Measurements from ENCODE around the gene RALGPS1. TPM values are rescaled to one million over a fixed set of nuclear protein-coding genes. Genes with fewer than 3 reads are reported as not detected.

RALGPS1 gene
- total and polyA plus RNA-seq, 2 of the 13 experiments (the other 11 are each of a cell fraction or from before 2014, with no cell fraction given) = 3.7 to 6.5 TPM

- H3K79me2 ChIP-seq (ENCODE audit: insufficient read depth, low read length) = no peaks in the 10 kb centered on the region
- H3K27me3 ChIP-seq (ENCODE audit: control insufficient read depth in 1 of 2, insufficient read depth in 2 of 2, low read length in 2 of 2) = no peaks in the 10 kb centered on the region
- no peaks in the 10 kb centered on the region for H3K9me3 ChIP-seq (ENCODE audit: low read length)
- TF ChIP-seq POLR2AphosphoS2 (IDR thresholded peaks at IDR 0.05; ENCODE audit: low read depth, low read length) (no peak), SP4 (CRISPR knock-in tag; IDR thresholded peaks at IDR 0.05) (no peak)
- H4K20me1 ChIP-seq (ENCODE audit: insufficient read depth, low read length) = no peaks in the 10 kb centered on the region
- ATAC-seq (no peak), FAIRE-seq (no peak), DNase-seq (ENCODE audit: low spot score) (no peak)
- WGBS (ENCODE audit: low lambda C conversion rate) = 76% methylated on average over 8 of the region's 8 CpGs
- H3K27ac ChIP-seq (ENCODE audit: extremely low read length, insufficient read depth, low read length) = no peak overlapping the region
- H2AFZ ChIP-seq (ENCODE audit: low read length) = no peak overlapping the region
- ChIA-PET POLR2A (no interaction called here), CTCF (ENCODE audit: low intra/inter-chr PET ratio, low total read pairs) (no interaction called here)
- in situ Hi-C loops (cut with HindIII; ENCODE audit: extremely low pct_ligation_motif_present, low pct_unique_long_range_greater_than_20kb) = no loop called here
- no peaks in the 10 kb centered on the region for H3K4me1 ChIP-seq (ENCODE audit: insufficient read depth, low read length)
- no peak overlapping the region for H3K4me3 ChIP-seq (replicated peaks in 1 of 3; ENCODE audit: insufficient read depth in 1 of 3, low read depth in 2 of 3, low read length in 3 of 3)
- intact Hi-C loops (cut with micrococcal nuclease; ENCODE audit: unreplicated experiment) = no loop called here
- no TSS peak for BruUV-seq (replicated peaks)
- no peak overlapping the region for H3K4me2 ChIP-seq (ENCODE audit: low read depth, low read length)
- H3K9ac ChIP-seq (ENCODE audit: insufficient read depth, low read depth, low read length) = no peak overlapping the region
- no peaks in the 10 kb centered on the region for H3K36me3 ChIP-seq (replicated peaks in 1 of 2; ENCODE audit: control insufficient read depth in 1 of 2, insufficient read depth in 2 of 2, low read length in 2 of 2)
Measured at GRCh38 chr9:127051881-127052595, 137.5 kb downstream of the RALGPS1 start.

GRCh38 chr9:127053057-127053821 lies 138.7 kb downstream of the RALGPS1 start:
- intact Hi-C loops (cut with micrococcal nuclease; ENCODE audit: unreplicated experiment) (no loop called here), in situ Hi-C loops (cut with HindIII; ENCODE audit: extremely low pct_ligation_motif_present, low pct_unique_long_range_greater_than_20kb) (no loop called here)
- H3K9ac ChIP-seq (ENCODE audit: insufficient read depth, low read depth, low read length) = no peak overlapping the region
- H3K27me3 ChIP-seq (ENCODE audit: control insufficient read depth in 1 of 2, insufficient read depth in 2 of 2, low read length in 2 of 2) = no peaks in the 10 kb centered on the region
- ATAC-seq = no peak
- no peaks in the 10 kb centered on the region for H4K20me1 ChIP-seq (ENCODE audit: insufficient read depth, low read length)
- no peaks in the 10 kb centered on the region for H3K36me3 ChIP-seq (replicated peaks in 1 of 2; ENCODE audit: control insufficient read depth in 1 of 2, insufficient read depth in 2 of 2, low read length in 2 of 2)
- no peak for DNase-seq (ENCODE audit: low spot score)
- no TSS peak for BruUV-seq (replicated peaks)
- no peak for FAIRE-seq
- no peaks in the 10 kb centered on the region for H3K4me1 ChIP-seq (ENCODE audit: insufficient read depth, low read length)
- no peak overlapping the region for H3K4me2 ChIP-seq (ENCODE audit: low read depth, low read length)
- ChIA-PET POLR2A (no interaction called here), CTCF (ENCODE audit: low intra/inter-chr PET ratio, low total read pairs) (no interaction called here)
- no peak overlapping the region for H3K27ac ChIP-seq (ENCODE audit: extremely low read length, insufficient read depth, low read length)
- H3K79me2 ChIP-seq (ENCODE audit: insufficient read depth, low read length) = no peaks in the 10 kb centered on the region
- no peak overlapping the region for H2AFZ ChIP-seq (ENCODE audit: low read length)
- no peak overlapping the region for H3K4me3 ChIP-seq (replicated peaks in 1 of 3; ENCODE audit: insufficient read depth in 1 of 3, low read depth in 2 of 3, low read length in 3 of 3)
- WGBS (ENCODE audit: low lambda C conversion rate) = 92% methylated on average over 13 of the region's 14 CpGs
- H3K9me3 ChIP-seq (ENCODE audit: low read length) = no peaks in the 10 kb centered on the region
- TF ChIP-seq NBN (conservative IDR thresholded peaks at IDR 0.05) = no peak
- TF ChIP-seq AKNA (CRISPR knock-in tag; IDR thresholded peaks at IDR 0.05; ENCODE audit: borderline replicate concordance) = no peak
- TF ChIP-seq ZNF879 (CRISPR knock-in tag; IDR thresholded peaks at IDR 0.05) = no peak
- TF ChIP-seq ZMAT5 (CRISPR knock-in tag; IDR thresholded peaks at IDR 0.05; ENCODE audit: borderline replicate concordance, low read depth) = no peak
- no peak for TF ChIP-seq NFYB (CRISPR knock-in tag; IDR thresholded peaks at IDR 0.05)
- no peak for TF ChIP-seq ZSCAN29 (CRISPR knock-in tag; conservative IDR thresholded peaks at IDR 0.05)
- TF ChIP-seq ZNF562 (CRISPR knock-in tag; IDR thresholded peaks at IDR 0.05; ENCODE audit: borderline replicate concordance) = no peak
- TF ChIP-seq IKZF1 (IDR thresholded peaks at IDR 0.05) = no peak
- TF ChIP-seq PCBP2 (optimal IDR thresholded peaks at IDR 0.05; ENCODE audit: low read depth, low read length, poor library complexity, severe bottlenecking) = no peak
- no peak for TF ChIP-seq HNF4G (IDR thresholded peaks at IDR 0.05; ENCODE audit: borderline replicate concordance, low read depth, low read length)
- TF ChIP-seq HNF4G (CRISPR knock-in tag; IDR thresholded peaks at IDR 0.05; ENCODE audit: borderline replicate concordance, low read depth) = no peak

Measured in HepG2 (cell line).